ENCODE measurements around the gene CYP39A1.

CYP39A1 gene

DNA sequence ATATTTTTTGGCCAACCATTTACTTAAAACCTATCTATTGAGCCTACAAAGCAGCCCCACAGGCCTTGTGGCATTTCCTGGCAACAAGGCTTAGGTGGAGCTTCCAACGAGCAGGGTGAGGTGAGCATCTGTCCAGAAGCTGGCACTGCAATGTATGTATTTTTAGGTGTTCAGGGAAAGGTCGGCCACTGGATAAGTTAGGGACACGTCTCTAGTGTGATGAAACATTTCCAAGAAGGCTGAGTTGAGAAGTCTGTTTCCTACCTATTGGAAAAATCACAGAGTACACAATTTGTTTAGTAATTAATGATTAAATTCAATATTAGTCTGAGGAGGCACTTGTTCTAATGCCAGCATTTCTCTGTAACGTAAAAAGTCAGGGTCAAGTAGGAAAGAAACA lies 143.6 kb downstream of the CYP39A1 start:
- no peak for DNase-seq

DNA sequence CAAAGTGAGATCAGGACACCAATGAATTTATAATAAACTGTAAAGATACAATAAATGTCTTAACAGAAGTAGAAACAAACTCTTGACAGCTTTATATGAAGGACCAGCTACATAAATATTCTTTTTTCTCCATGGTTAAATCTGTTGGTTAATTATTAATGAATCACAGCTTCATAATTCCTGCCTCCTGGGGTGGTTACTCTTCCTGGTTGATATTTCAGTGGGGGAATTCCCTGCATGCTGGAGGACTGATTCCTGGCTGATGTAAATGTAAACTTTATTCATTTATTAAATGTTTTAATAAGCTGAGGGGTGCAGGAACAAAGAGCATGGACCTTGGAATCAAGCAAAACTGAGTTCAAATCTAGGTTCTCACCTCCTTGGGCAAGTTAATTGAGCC lies 145.2 kb downstream of the CYP39A1 start:
- DNase-seq, result no peak

DNA sequence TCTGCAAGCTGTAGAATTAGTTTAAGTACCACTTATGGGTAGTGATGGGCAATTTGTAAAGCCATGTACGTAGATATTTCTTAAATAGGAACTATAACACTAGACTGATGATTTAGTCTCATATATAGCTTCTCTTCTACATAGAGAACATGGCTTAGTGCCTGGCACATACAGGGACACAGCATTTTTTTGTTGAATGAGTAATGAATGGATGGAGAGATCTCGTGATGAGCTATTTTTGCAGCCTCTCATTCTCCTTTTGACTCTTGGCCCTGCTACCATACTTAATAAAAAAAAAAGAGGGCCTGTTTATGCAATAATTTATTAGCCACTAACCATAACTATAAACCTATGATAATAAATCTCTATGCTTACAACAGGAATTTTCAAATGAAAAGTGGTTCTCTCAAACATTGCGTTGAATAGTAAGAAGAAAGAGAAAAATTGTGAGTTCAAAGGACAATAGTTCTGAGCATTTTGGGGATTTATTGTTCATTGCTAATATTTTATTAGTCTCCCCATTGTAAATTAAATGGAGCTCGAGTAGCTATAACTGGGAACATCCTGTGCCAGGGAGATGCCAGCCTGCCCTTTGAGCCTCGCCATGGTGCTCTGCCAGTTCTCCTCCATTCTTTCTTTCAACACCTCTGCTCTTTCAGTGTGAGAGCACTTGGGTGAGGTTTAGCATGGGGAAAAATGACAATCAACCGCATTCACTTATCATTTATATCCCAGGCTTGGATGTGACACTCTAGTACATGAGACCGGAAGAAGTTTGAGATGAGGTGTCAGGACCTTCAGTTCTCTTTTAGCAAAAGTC lies 146.7 kb downstream of the CYP39A1 start:
- no peak for DNase-seq

GRCh38 chr6:46504242-46504641 lies 148.4 kb downstream of the CYP39A1 start:
- no peak for DNase-seq

GRCh38 chr6:46502486-46503119 lies 150.0 kb downstream of the CYP39A1 start:
- DNase-seq, result no peak

GRCh38 chr6:46501136-46502089 lies 151.2 kb downstream of the CYP39A1 start:
- DNase-seq, result no peak

GRCh38 chr6:46500382-46500781 lies 152.2 kb downstream of the CYP39A1 start:
- DNase-seq, result no peak
